Measurements from ENCODE around the gene LRP1B.

DNA sequence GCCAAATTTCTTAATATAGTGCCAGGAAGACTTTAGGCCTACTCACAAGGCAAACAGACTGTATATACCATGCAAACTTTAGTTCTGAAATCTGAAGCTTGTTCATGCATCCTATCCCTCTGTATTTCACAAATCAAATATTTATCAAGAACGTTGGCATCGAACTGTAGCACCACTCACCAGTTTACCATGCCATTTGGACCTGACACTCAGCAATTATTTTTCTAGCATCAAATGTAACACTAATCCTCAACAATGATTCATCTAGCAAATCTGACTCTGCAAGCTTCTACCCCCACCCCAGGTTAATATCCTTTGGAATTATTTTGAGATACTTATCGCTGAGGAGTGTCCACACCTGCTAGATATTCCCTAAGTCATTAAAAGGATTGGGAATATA is 1506.6 kb downstream of the LRP1B start:
- TF ChIP-seq, protein P1, sequence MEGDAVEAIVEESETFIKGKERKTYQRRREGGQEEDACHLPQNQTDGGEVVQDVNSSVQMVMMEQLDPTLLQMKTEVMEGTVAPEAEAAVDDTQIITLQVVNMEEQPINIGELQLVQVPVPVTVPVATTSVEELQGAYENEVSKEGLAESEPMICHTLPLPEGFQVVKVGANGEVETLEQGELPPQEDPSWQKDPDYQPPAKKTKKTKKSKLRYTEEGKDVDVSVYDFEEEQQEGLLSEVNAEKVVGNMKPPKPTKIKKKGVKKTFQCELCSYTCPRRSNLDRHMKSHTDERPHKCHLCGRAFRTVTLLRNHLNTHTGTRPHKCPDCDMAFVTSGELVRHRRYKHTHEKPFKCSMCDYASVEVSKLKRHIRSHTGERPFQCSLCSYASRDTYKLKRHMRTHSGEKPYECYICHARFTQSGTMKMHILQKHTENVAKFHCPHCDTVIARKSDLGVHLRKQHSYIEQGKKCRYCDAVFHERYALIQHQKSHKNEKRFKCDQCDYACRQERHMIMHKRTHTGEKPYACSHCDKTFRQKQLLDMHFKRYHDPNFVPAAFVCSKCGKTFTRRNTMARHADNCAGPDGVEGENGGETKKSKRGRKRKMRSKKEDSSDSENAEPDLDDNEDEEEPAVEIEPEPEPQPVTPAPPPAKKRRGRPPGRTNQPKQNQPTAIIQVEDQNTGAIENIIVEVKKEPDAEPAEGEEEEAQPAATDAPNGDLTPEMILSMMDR (IDR thresholded peaks at IDR 0.05) = no peak
- TF ChIP-seq ZFX (IDR thresholded peaks at IDR 0.05; ENCODE audit: borderline replicate concordance) = no peak
